CD4-positive, alpha-beta T cell treated with Interleukin-4 for 1 hour (primary cell): ENCODE results near the gene CPM.

Source experiments
- DNase-seq, 2 donors: peaks; one replicate each; pipeline ENCODE4 v3.0.0-alpha.2; 2020 to 2022

Gene CPM

GRCh38 chr12:68903511-68903910, 29.5 kb downstream of the CPM start:
- DNase-seq: no peak

- DNase-seq: no peak
Observed at GRCh38 chr12:68901551-68901950, 31.4 kb downstream of the CPM start.

- no peak for DNase-seq
Observed at GRCh38 chr12:68901145-68901544, 31.8 kb downstream of the CPM start.

GRCh38 chr12:68900241-68900640, 32.7 kb downstream of the CPM start:
- no peak for DNase-seq

- no peak for DNase-seq
Observed at GRCh38 chr12:68899251-68899771, 33.7 kb downstream of the CPM start.

GRCh38 chr12:68896881-68897540, 36.0 kb downstream of the CPM start:
- no peak for DNase-seq

GRCh38 chr12:68894276-68894855, 38.6 kb downstream of the CPM start:
- DNase-seq: no peak

GRCh38 chr12:68893741-68894140, 39.2 kb downstream of the CPM start:
- no peak for DNase-seq

- DNase-seq: no peak
Observed at GRCh38 chr12:68893201-68893600, 39.8 kb downstream of the CPM start.

- no peak for DNase-seq
Observed at GRCh38 chr12:68891141-68891540, 41.8 kb downstream of the CPM start.

- no peak for DNase-seq
Observed at GRCh38 chr12:68890701-68891113, 42.3 kb downstream of the CPM start.

- no peak for DNase-seq
Observed at GRCh38 chr12:68888243-68888642, 44.7 kb downstream of the CPM start.

- no peak for DNase-seq
Observed at GRCh38 chr12:68887641-68888040, 45.3 kb downstream of the CPM start.

GRCh38 chr12:68886636-68887572, 46.1 kb downstream of the CPM start:
- no peak for DNase-seq

- DNase-seq: no peak
Observed at GRCh38 chr12:68885381-68885780, 47.6 kb downstream of the CPM start.

GRCh38 chr12:68884251-68884650, 48.7 kb downstream of the CPM start:
- DNase-seq: no peak

GRCh38 chr12:68883151-68883550, 49.8 kb downstream of the CPM start:
- DNase-seq: no peak

- DNase-seq: no peak
Observed at GRCh38 chr12:68882251-68882964, 50.6 kb downstream of the CPM start.

- no peak for DNase-seq
Observed at GRCh38 chr12:68880660-68881325, 52.2 kb downstream of the CPM start.

- no peak for DNase-seq
Observed at GRCh38 chr12:68878846-68879245, 54.1 kb downstream of the CPM start.

- DNase-seq: no peak
Observed at GRCh38 chr12:68878283-68878682, 54.7 kb downstream of the CPM start.

- no peak for DNase-seq
Observed at GRCh38 chr12:68877583-68877982, 55.4 kb downstream of the CPM start.
